Tibial artery (tissue), 4 donors: Measurements from ENCODE around the gene DNAH3.

Experiments
- DNase-seq, 2 donors: peaks; one replicate each; pipeline ENCODE4 v3.0.0-alpha.2; 2019
- H3K27ac ChIP-seq, 2 donors: fragments of 200-600 bp; sonication (generic) in 1 of 2; 1 replicate in 1 of 2; 2 replicates in 1 of 2; pipeline ENCODE4 v1.5.1; 2018 to 2019; ENCODE audit warnings: mild to moderate bottlenecking in 1 of 2
- H3K27me3 ChIP-seq, 2 donors: fragments of 200-600 bp; sonication (generic) in 1 of 2; one replicate each; pipeline versions ENCODE4 v1.5.1 to v1.6.0; 2016 to 2019
- H3K36me3 ChIP-seq, 3 donors: fragments of 200-600 bp; sonication (generic) in 2 of 3; one replicate each; pipeline ENCODE4 v1.5.1; 2016 to 2019; ENCODE audit warnings: mild to moderate bottlenecking in 2 of 3
- H3K4me1 ChIP-seq, 4 donors: fragments of 200-600 bp; sonication (generic) in 2 of 4; 1 replicate in 3 of 4; 2 replicates in 1 of 4; pipeline ENCODE4 v1.5.1; 2016 to 2019
- H3K4me3 ChIP-seq, 2 donors: fragments of 200-600 bp; sonication (generic) in 1 of 2; 1 replicate in 1 of 2; 2 replicates in 1 of 2; pipeline ENCODE4 v1.5.1; 2018 to 2019; ENCODE audit warnings: mild to moderate bottlenecking in 2 of 2
- H3K9me3 ChIP-seq, 3 donors: fragments of 200-600 bp; sonication (generic) in 1 of 3; one replicate each; pipeline ENCODE4 v1.5.1; 2016 to 2019
- intact Hi-C: fragments of 100-400 bp; cut with DNase I; formaldehyde crosslinking; loops from one replicate; pipeline ENCODE4 v1.15.0; 2023; ENCODE audit warnings: low total_unique reads
- TF ChIP-seq, protein P1 (sequence below), 2 experiments: fragments of 200-600 bp in 1 of 2; fragments of 450-650 bp in 1 of 2; IDR thresholded peaks; one replicate each; pipeline ENCODE4 v1.5.1; 2017 to 2019; ENCODE audit warnings: antibody characterized with exemption in 2 of 2, mild to moderate bottlenecking in 1 of 2, moderate library complexity in 1 of 2

DNAH3 gene

DNA sequence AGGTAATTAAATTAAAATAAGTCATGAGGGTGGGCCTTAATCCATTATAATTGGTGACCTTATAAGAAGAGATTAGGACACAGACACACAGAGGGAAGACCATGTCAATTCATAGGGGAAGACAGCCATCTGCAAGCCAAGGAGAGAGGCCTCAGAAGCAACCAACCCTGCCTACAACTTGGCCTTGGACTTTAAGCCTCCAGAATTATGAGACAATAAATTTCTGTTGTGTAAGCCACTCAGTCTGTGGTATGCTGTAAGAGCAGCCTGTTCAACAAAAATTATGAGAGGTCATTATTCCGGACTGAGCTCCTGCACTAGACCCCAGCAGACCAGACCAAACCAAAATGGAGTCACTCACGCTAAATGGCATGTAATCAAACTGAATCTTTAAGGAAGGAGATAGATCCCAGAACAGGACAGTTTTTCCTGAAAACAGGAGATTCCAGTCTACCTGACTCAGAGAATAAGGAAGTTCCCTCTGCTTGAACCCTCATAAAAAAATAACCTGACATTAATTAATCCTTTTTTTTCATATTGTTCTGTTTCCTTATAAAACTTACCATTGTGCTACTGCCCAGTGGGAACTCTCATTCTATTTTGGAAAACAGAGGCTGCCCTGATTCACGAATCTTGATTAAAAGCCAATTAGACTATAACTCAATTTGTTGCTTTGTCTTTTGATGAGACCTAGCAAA lies 74.3 kb downstream of the DNAH3 start:
- intact Hi-C loops: no loop called here

DNA sequence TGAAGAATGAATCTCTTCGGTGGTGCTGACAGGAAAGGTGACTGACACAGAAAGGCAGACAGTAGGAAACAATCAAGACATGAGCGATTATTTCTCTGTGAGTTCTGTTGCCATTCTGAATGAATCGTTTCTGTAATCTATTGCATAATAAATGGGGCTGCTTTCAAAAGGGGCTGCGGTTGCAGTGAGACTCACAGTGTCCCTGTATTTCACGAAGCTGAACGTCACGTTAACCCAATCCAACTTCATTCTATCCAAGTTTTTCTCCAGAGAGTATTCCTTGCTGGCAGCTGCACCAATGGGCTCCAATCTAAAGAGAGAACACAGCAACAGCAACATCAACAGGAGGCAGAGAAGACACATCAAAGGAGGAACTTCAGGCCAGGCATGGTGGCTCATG lies 75.4 kb downstream of the DNAH3 start:
- intact Hi-C loops: no loop called here
- no peaks in the 10 kb centered on the region for H3K36me3 ChIP-seq
- no peaks in the 10 kb centered on the region for H3K27me3 ChIP-seq
- TF ChIP-seq, protein P1, sequence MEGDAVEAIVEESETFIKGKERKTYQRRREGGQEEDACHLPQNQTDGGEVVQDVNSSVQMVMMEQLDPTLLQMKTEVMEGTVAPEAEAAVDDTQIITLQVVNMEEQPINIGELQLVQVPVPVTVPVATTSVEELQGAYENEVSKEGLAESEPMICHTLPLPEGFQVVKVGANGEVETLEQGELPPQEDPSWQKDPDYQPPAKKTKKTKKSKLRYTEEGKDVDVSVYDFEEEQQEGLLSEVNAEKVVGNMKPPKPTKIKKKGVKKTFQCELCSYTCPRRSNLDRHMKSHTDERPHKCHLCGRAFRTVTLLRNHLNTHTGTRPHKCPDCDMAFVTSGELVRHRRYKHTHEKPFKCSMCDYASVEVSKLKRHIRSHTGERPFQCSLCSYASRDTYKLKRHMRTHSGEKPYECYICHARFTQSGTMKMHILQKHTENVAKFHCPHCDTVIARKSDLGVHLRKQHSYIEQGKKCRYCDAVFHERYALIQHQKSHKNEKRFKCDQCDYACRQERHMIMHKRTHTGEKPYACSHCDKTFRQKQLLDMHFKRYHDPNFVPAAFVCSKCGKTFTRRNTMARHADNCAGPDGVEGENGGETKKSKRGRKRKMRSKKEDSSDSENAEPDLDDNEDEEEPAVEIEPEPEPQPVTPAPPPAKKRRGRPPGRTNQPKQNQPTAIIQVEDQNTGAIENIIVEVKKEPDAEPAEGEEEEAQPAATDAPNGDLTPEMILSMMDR (IDR thresholded peaks at IDR 0.05): no peak
- no peak for DNase-seq
- H3K27ac ChIP-seq: no peak overlapping the region
- no peaks in the 10 kb centered on the region for H3K9me3 ChIP-seq
- H3K4me1 ChIP-seq: no peaks in the 10 kb centered on the region
- H3K4me3 ChIP-seq: no peak overlapping the region

More for the DNA sequence above, 74.3 kb downstream of the DNAH3 start:
- no peaks in the 10 kb centered on the region for H3K9me3 ChIP-seq
- no peak overlapping the region for H3K4me3 ChIP-seq
- H3K27ac ChIP-seq: no peak overlapping the region
- H3K27me3 ChIP-seq: no peaks in the 10 kb centered on the region
- H3K4me1 ChIP-seq: no peaks in the 10 kb centered on the region
- TF ChIP-seq, protein P1 (IDR thresholded peaks at IDR 0.05): no peak
- no peak for DNase-seq
- no peaks in the 10 kb centered on the region for H3K36me3 ChIP-seq

DNA sequence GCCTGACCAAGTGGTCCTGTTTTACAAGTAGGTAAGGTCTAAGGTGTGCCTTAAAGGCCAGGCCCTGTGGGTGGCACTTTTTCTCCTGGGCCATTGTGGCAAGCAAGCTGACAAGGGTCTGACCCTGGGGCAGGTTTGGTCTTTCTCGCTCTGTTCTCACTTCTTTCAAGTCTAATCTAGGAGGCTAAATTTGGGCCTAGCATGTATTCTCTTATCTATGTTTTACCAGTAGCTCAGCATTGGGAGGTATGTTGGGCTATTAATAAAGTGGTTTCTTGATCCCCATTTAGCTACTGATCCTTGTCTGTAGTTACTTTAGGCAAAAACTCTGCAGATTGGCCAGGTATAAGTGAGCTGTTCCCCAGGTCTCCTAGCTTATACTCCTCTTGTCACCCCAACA lies 77.7 kb downstream of the DNAH3 start:
- Histone ChIP-seq H3K27ac (no peak overlapping the region), H3K4me3 (no peak overlapping the region), H3K9me3 (no peaks in the 10 kb centered on the region), H3K27me3 (no peaks in the 10 kb centered on the region), H3K36me3 (no peaks in the 10 kb centered on the region), H3K4me1 (no peaks in the 10 kb centered on the region)
- TF ChIP-seq, protein P1 (IDR thresholded peaks at IDR 0.05): no peak
- no peak for DNase-seq
- intact Hi-C loops: no loop called here

DNA sequence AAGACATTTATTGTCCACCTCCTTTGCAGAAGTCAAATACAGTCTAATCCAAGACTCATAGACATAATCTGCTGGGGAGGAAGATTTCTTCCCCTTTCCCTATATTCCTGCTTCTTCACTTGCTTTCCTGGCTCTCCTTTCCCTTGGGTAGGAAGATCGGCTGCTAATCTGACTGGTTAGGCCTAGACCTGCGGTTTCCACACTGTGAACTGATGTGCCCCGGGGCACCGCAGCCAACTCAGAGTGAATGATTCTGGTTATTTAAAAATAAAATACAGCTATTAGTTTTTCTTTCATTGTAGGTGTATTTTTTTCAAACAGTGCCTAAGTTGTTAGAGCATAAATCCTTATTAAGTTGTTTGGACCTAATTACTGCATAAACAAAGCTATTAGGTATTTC lies 78.9 kb downstream of the DNAH3 start:
- Histone ChIP-seq H3K27ac (no peak overlapping the region), H3K27me3 (no peaks in the 10 kb centered on the region), H3K4me1 (no peaks in the 10 kb centered on the region), H3K4me3 (no peak overlapping the region), H3K9me3 (no peaks in the 10 kb centered on the region), H3K36me3 (no peaks in the 10 kb centered on the region)
- TF ChIP-seq, protein P1 (IDR thresholded peaks at IDR 0.05): no peak
- DNase-seq: no peak
- intact Hi-C loops: no loop called here

DNA sequence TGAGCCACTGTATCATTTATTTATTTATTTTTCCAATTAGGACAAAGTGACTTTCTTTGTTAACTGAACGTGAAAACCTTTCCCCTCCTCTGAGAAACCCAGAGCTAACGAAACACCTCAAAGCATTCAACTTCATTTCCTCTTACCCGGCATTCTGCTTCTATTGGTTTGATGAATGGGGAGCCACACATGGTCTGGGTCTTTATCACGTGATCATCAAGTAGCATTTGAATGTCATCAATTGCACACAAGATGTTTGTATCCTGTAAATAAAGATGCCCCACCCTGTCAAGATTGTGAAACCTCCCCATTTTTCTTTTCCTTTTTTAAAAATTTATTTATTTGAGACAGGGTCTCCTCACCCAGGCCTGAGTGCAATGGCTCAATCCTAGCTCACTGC lies 80.1 kb downstream of the DNAH3 start:
- Histone ChIP-seq H3K4me1 (no peaks in the 10 kb centered on the region), H3K4me3 (no peak overlapping the region), H3K36me3 (no peaks in the 10 kb centered on the region), H3K9me3 (no peaks in the 10 kb centered on the region), H3K27me3 (no peaks in the 10 kb centered on the region), H3K27ac (no peak overlapping the region)
- intact Hi-C loops: no loop called here
- TF ChIP-seq, protein P1 (IDR thresholded peaks at IDR 0.05): no peak
- no peak for DNase-seq

DNA sequence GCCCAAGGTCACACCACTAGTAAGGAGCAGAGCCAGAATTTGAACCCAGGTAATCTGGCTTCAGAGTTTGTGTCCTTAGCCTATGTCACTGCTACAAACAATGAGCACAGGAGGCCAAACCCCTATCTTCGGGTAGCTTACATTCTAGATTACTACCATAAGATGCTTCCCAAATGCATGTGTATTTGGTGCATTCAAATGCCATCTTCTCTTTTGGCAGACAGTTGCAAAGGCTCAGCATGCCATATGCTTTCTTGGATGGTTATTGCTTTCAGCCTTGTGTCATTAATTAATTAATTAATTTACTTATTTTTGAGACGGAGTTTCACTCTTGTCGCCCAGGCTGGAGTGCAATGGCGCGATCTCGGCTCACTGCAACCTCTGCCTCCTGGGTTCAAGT lies 80.7 kb downstream of the DNAH3 start:
- H3K4me3 ChIP-seq: no peak overlapping the region
- TF ChIP-seq, protein P1 (IDR thresholded peaks at IDR 0.05): no peak
- no peaks in the 10 kb centered on the region for H3K4me1 ChIP-seq
- DNase-seq: no peak
- H3K27ac ChIP-seq: no peak overlapping the region
- intact Hi-C loops: no loop called here
- H3K27me3 ChIP-seq: no peaks in the 10 kb centered on the region
- H3K9me3 ChIP-seq: no peaks in the 10 kb centered on the region
- H3K36me3 ChIP-seq: no peaks in the 10 kb centered on the region
